GM18870 (cell line): ENCODE measurements around the gene SLC2A4RG.
"Not testable (repeated sequence)": the region's sequence is repeated elsewhere in the genome, so short reads cannot be mapped to it uniquely, and the experiment has no call there.

Experiments
- ATAC-seq: cut with Tn5 transposase; IDR thresholded peaks from one replicate; pipeline ENCODE4 v1.9.1; 2021; ENCODE audit warnings: moderate library complexity; ENCODE audit not compliant: unreplicated experiment

SLC2A4RG gene

GRCh38 chr20:63709149-63709527 is 30.4 kb upstream of the SLC2A4RG start:
- ATAC-seq = no peak

GRCh38 chr20:63711085-63711645 is 28.4 kb upstream of the SLC2A4RG start:
- no peak for ATAC-seq

- no peak for ATAC-seq
Observed at GRCh38 chr20:63712191-63712590, 27.4 kb upstream of the SLC2A4RG start.

GRCh38 chr20:63714858-63715257 is 24.7 kb upstream of the SLC2A4RG start:
- no peak for ATAC-seq

GRCh38 chr20:63718996-63719395 is 20.6 kb upstream of the SLC2A4RG start:
- ATAC-seq = no peak

- ATAC-seq = not testable (repeated sequence)
Observed at GRCh38 chr20:63722967-63723622, 16.5 kb upstream of the SLC2A4RG start.

- not testable (repeated sequence) for ATAC-seq
Observed at GRCh38 chr20:63730189-63730733, 9.3 kb upstream of the SLC2A4RG start.

- no peak for ATAC-seq
Observed at GRCh38 chr20:63731410-63731809, 8.2 kb upstream of the SLC2A4RG start.

- no peak for ATAC-seq
Observed at GRCh38 chr20:63732118-63733095, 7.2 kb upstream of the SLC2A4RG start.

- ATAC-seq = no peak
Observed at GRCh38 chr20:63733117-63733516, 6.5 kb upstream of the SLC2A4RG start.

- ATAC-seq = no peak
Observed at GRCh38 chr20:63733579-63734081, 5.9 kb upstream of the SLC2A4RG start.

- no peak for ATAC-seq
Observed at GRCh38 chr20:63734111-63734945, 5.2 kb upstream of the SLC2A4RG start.

GRCh38 chr20:63734946-63735858 is 4.4 kb upstream of the SLC2A4RG start:
- no peak for ATAC-seq

GRCh38 chr20:63735859-63736718 is 3.5 kb upstream of the SLC2A4RG start, which contains the start of gene LIME1:
Gene LIME1 (plus strand): TSS chr20:63736664. CDS start chr20:63737550, 886 bp downstream.
- no peak for ATAC-seq

GRCh38 chr20:63736893-63737694 is 2.5 kb upstream of the SLC2A4RG start:
- no peak for ATAC-seq

GRCh38 chr20:63737695-63737944 is 2.0 kb upstream of the SLC2A4RG start:
- no peak for ATAC-seq

- no peak for ATAC-seq
Observed at GRCh38 chr20:63737945-63738686, 1.5 kb upstream of the SLC2A4RG start.
